ENCODE measurements around the gene STX4. TPM values are rescaled to one million over a fixed set of nuclear protein-coding genes. Genes with fewer than 3 reads are reported as not detected.
A peak's percentile ranks its signal among the peaks of the same experiment; 100 is the strongest.

Gene STX4
- total and polyA plus RNA-seq, 9 of the 15 experiments (the other 6 are each of a cell fraction or from before 2014, with no cell fraction given), result 3.2 to 48.0 (median 21.5) TPM

DNA sequence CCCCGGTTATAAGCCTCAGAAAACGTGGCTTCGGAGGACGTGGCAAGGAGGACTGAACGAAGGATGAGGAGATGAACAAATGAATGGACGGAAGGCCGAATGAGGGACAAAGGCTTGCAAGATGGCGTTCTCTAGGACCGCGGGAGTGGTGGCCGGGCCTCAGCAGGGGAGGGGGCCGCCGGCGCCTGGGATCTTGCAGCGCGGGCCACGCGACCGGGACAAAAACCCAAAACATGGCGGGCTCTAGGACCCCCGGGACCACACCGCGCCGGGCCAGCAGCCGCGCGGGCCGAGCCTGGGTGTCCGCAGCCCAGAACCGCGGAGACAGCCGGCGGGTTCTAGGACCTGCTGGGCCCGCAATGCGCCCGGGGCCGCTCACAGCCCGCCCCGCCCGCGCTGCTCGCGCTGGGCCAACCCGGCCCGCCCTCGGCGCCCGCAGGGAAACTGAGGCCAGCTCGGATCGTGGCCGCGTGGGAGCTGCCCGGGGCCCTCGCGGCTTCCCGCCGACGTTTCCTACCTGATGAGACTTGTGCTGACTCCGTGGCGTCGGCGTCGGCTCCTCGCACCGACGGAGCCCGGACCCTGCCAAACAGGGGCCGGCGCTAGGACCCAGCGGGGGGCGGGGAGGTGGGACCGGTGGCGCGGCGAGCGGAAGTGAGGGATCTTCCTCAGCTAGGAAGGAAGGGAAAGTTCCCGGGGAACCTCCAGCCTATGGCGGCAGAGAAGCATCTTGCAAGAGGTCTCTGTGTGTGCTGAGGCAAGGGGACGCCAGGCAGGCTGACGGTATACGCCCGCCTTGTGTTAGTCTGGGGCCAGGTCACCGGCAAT is 40.0 kb downstream of the STX4 start (continued):
- peak; percentile 61 for TF ChIP-seq HMGN3 (IDR thresholded peaks at IDR 0.05; ENCODE audit: borderline replicate concordance, extremely low read depth, insufficient read length, low read depth, low read length)
- peak; percentile 82 for TF ChIP-seq RB1 (IDR thresholded peaks at IDR 0.05; ENCODE audit: low read depth)
- TF ChIP-seq MTA3 (IDR thresholded peaks at IDR 0.05; ENCODE audit: borderline replicate concordance), result peak; percentile 19; the same call in 1 of the 2 replicates
- peak; percentile 28; the same call in 1 of the 2 replicates for TF ChIP-seq ZNF644 (tag; IDR thresholded peaks at IDR 0.05; ENCODE audit: low read depth)
- TF ChIP-seq CREM (IDR thresholded peaks at IDR 0.05; ENCODE audit: low read depth), result peak; percentile 66
- 0 out of 2 replicates have a peak, but pooled peaks have one; percentile 9 for TF ChIP-seq KLF13 (tag; IDR thresholded peaks at IDR 0.05; ENCODE audit: borderline replicate concordance, low read depth)
- TF ChIP-seq ESRRA (IDR thresholded peaks at IDR 0.05; ENCODE audit: borderline replicate concordance, low read depth), result peak; percentile 66; the same call in 1 of the 2 replicates
- TF ChIP-seq ELF2 (CRISPR knock-in tag; IDR thresholded peaks at IDR 0.05), result no peak
- TF ChIP-seq CEBPB (tag; IDR thresholded peaks at IDR 0.05), result no peak
- TF ChIP-seq TARDBP (IDR thresholded peaks at IDR 0.05), result 0 out of 2 replicates have a peak, but pooled peaks have one; percentile 52
- peak; percentile 14 for TF ChIP-seq POLR2A (conservative IDR thresholded peaks at IDR 0.05)
- TF ChIP-seq RBM39 (optimal IDR thresholded peaks at IDR 0.05; ENCODE audit: low read depth, low read length), result peak; percentile 9
- TF ChIP-seq CCNT2 (IDR thresholded peaks at IDR 0.05; ENCODE audit: borderline replicate concordance, extremely low read depth, insufficient read length, low read depth, low read length), result peak; percentile 53
- peak; percentile 63 for TF ChIP-seq ETV1 (tag; conservative IDR thresholded peaks at IDR 0.05; ENCODE audit: low read depth)
- TF ChIP-seq KAT7 (CRISPR knock-in tag; IDR thresholded peaks at IDR 0.05; ENCODE audit: borderline replicate concordance), result peak; percentile 88
- TF ChIP-seq, protein P1, sequence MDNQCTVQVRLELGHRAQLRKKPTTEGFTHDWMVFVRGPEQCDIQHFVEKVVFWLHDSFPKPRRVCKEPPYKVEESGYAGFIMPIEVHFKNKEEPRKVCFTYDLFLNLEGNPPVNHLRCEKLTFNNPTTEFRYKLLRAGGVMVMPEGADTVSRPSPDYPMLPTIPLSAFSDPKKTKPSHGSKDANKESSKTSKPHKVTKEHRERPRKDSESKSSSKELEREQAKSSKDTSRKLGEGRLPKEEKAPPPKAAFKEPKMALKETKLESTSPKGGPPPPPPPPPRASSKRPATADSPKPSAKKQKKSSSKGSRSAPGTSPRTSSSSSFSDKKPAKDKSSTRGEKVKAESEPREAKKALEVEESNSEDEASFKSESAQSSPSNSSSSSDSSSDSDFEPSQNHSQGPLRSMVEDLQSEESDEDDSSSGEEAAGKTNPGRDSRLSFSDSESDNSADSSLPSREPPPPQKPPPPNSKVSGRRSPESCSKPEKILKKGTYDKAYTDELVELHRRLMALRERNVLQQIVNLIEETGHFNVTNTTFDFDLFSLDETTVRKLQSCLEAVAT (IDR thresholded peaks at IDR 0.05), result peak in 1 of 2 experiments; percentile 94; a peak in 2 of 4 replicates
- TF ChIP-seq SUPT5H (IDR thresholded peaks at IDR 0.05), result peak; percentile 25; the same call in 1 of the 2 replicates
- TF ChIP-seq ZNF408 (CRISPR knock-in tag; IDR thresholded peaks at IDR 0.05; ENCODE audit: low read depth), result 0 out of 2 replicates have a peak, but pooled peaks have one; percentile 21
- TF ChIP-seq ZSCAN32 (CRISPR knock-in tag; IDR thresholded peaks at IDR 0.05), result no peak
- TF ChIP-seq FIP1L1 (IDR thresholded peaks at IDR 0.05; ENCODE audit: low read depth, low read length, poor library complexity, severe bottlenecking), result no peak
- peak; percentile 49; the same call in 1 of the 2 replicates for TF ChIP-seq CBFB (CRISPR knock-in tag; IDR thresholded peaks at IDR 0.05)
- peak; percentile 42 for TF ChIP-seq XRCC5 (IDR thresholded peaks at IDR 0.05; ENCODE audit: low read depth, low read length)
- TF ChIP-seq ZNF197 (CRISPR knock-in tag; IDR thresholded peaks at IDR 0.05; ENCODE audit: low read depth), result peak; percentile 24; the same call in 1 of the 2 replicates
- TF ChIP-seq MTA2 (IDR thresholded peaks at IDR 0.05; ENCODE audit: low read depth), result no peak
- TF ChIP-seq ERF (CRISPR knock-in tag; IDR thresholded peaks at IDR 0.05), result peak; percentile 62; the same call in 1 of the 2 replicates
- 0 out of 2 replicates have a peak, but pooled peaks have one; percentile 12 for TF ChIP-seq CREB1 (IDR thresholded peaks at IDR 0.05)
- peak; percentile 31 for TF ChIP-seq CREB1 (CRISPR knock-in tag; IDR thresholded peaks at IDR 0.05)
- TF ChIP-seq, protein P2, sequence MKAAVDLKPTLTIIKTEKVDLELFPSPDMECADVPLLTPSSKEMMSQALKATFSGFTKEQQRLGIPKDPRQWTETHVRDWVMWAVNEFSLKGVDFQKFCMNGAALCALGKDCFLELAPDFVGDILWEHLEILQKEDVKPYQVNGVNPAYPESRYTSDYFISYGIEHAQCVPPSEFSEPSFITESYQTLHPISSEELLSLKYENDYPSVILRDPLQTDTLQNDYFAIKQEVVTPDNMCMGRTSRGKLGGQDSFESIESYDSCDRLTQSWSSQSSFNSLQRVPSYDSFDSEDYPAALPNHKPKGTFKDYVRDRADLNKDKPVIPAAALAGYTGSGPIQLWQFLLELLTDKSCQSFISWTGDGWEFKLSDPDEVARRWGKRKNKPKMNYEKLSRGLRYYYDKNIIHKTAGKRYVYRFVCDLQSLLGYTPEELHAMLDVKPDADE (conservative IDR thresholded peaks at IDR 0.05; ENCODE audit: control insufficient read depth, low read depth, low read length), result peak; percentile 78; the same call in 1 of the 2 replicates

Measured in K562 (cell line).